Measurements from ENCODE around the gene CRTC1. TPM values are rescaled to one million over a fixed set of nuclear protein-coding genes. Genes with fewer than 3 reads are reported as not detected.

The CRTC1 gene
- total and polyA plus RNA-seq, 4 donors, result 1.5 to 3.5 (median 1.9) TPM

GRCh38 chr19:18794692-18795091 is 111.2 kb downstream of the CRTC1 start (continued):
- no peak for TF ChIP-seq CTCF (IDR thresholded peaks at IDR 0.05; ENCODE audit: low read depth, low read length, missing input control)
- no peak for TF ChIP-seq YY1 (IDR thresholded peaks at IDR 0.05)
- TF ChIP-seq RXRA (IDR thresholded peaks at IDR 0.05), result no peak
- TF ChIP-seq NR2F2 (IDR thresholded peaks at IDR 0.05), result no peak

- no peaks in the 10 kb centered on the region for H3K36me3 ChIP-seq (ENCODE audit: control insufficient read depth in 4 of 4, insufficient read depth in 3 of 4, low read depth in 1 of 4, low read length in 3 of 4)
- DNase-seq (ENCODE audit: low spot score), result no peak
- no peak for TF ChIP-seq GABPA (IDR thresholded peaks at IDR 0.05 in 1 of 2, conservative IDR thresholded peaks at IDR 0.05 in 1 of 2)
- TF ChIP-seq RXRA (IDR thresholded peaks at IDR 0.05), result no peak
- no peak for TF ChIP-seq JUND (IDR thresholded peaks at IDR 0.05)
- TF ChIP-seq CTCF (IDR thresholded peaks at IDR 0.05; ENCODE audit: low read depth, low read length, missing input control), result no peak
- TF ChIP-seq FOXA2 (IDR thresholded peaks at IDR 0.05), result no peak
- no peak for TF ChIP-seq HNF4A (conservative IDR thresholded peaks at IDR 0.05)
- TF ChIP-seq YY1 (IDR thresholded peaks at IDR 0.05), result no peak
- TF ChIP-seq ATF3 (IDR thresholded peaks at IDR 0.05), result no peak
- TF ChIP-seq FOXA1 (IDR thresholded peaks at IDR 0.05), result no peak
- no peak for TF ChIP-seq HNF4G (IDR thresholded peaks at IDR 0.05)
- TF ChIP-seq RAD21 (IDR thresholded peaks at IDR 0.05), result no peak
- no peak for TF ChIP-seq SP1 (IDR thresholded peaks at IDR 0.05)
- no peak for TF ChIP-seq TAF1 (conservative IDR thresholded peaks at IDR 0.05)
- no peak overlapping the region for H3K9ac ChIP-seq (ENCODE audit: low read depth in 1 of 2, low read length in 2 of 2)
- H3K27ac ChIP-seq (ENCODE audit: low read depth in 1 of 2, low read length in 2 of 2), result no peak overlapping the region
- H3K9me3 ChIP-seq (ENCODE audit: control insufficient read depth in 4 of 4, low read length in 3 of 4), result no peaks in the 10 kb centered on the region
- peaks cover 0 to 8% (median 3%) of the 10 kb centered on the region in 4 donors for H3K27me3 ChIP-seq (ENCODE audit: control insufficient read depth in 4 of 4, insufficient read depth in 4 of 4, low read length in 3 of 4)
- 22% methylated on average over 21 of the region's 21 CpGs for WGBS
- H3K4me3 ChIP-seq (ENCODE audit: low read depth in 1 of 3, low read length in 3 of 3), result no peak overlapping the region
- peaks cover 0 to 6% (median 2%) of the 10 kb centered on the region in 4 donors for H3K4me1 ChIP-seq (ENCODE audit: control insufficient read depth in 4 of 4, insufficient read depth in 4 of 4, low read length in 3 of 4)
Observed at GRCh38 chr19:18795540-18795939, 112.1 kb downstream of the CRTC1 start.

- DNase-seq (ENCODE audit: low spot score), result no peak
- H3K4me3 ChIP-seq (ENCODE audit: low read depth in 1 of 3, low read length in 3 of 3), result no peak overlapping the region
- no peak overlapping the region for H3K27ac ChIP-seq (ENCODE audit: low read depth in 1 of 2, low read length in 2 of 2)
- peaks cover 0 to 6% (median 1%) of the 10 kb centered on the region in 4 donors for H3K27me3 ChIP-seq (ENCODE audit: control insufficient read depth in 4 of 4, insufficient read depth in 4 of 4, low read length in 3 of 4)
- no peaks in the 10 kb centered on the region for H3K9me3 ChIP-seq (ENCODE audit: control insufficient read depth in 4 of 4, low read length in 3 of 4)
- WGBS, result 71% methylated on average over 2 of the region's 2 CpGs
- no peaks in the 10 kb centered on the region for H3K4me1 ChIP-seq (ENCODE audit: control insufficient read depth in 4 of 4, insufficient read depth in 4 of 4, low read length in 3 of 4)
- H3K9ac ChIP-seq (ENCODE audit: low read depth in 1 of 2, low read length in 2 of 2), result no peak overlapping the region
- TF ChIP-seq CTCF (IDR thresholded peaks at IDR 0.05; ENCODE audit: low read depth, low read length, missing input control) (no peak), NR2F2 (IDR thresholded peaks at IDR 0.05) (no peak), RAD21 (IDR thresholded peaks at IDR 0.05) (no peak), EGR1 (IDR thresholded peaks at IDR 0.05; ENCODE audit: low read depth in 2 of 2) (no peak), REST (IDR thresholded peaks at IDR 0.05) (no peak), RXRA (IDR thresholded peaks at IDR 0.05) (no peak), MAX (IDR thresholded peaks at IDR 0.05) (no peak), ATF3 (IDR thresholded peaks at IDR 0.05) (no peak), HNF4G (IDR thresholded peaks at IDR 0.05) (no peak), TAF1 (conservative IDR thresholded peaks at IDR 0.05) (no peak), SP1 (IDR thresholded peaks at IDR 0.05) (no peak), JUND (IDR thresholded peaks at IDR 0.05) (no peak), FOXA2 (IDR thresholded peaks at IDR 0.05) (no peak)
- H3K36me3 ChIP-seq (ENCODE audit: control insufficient read depth in 4 of 4, insufficient read depth in 3 of 4, low read depth in 1 of 4, low read length in 3 of 4), result no peaks in the 10 kb centered on the region
Observed at GRCh38 chr19:18796239-18796638, 112.8 kb downstream of the CRTC1 start.

All from liver (tissue), 9 donors.